ENCODE data around the gene RHBDL3.

RHBDL3 gene

GRCh38 chr17:32323811-32324491 is 58.3 kb downstream of the RHBDL3 start:
- Histone ChIP-seq H3K27me3 (ENCODE audit: control insufficient read depth, insufficient read depth, low read length) (no peaks in the 10 kb centered on the region), H3K9ac (ENCODE audit: low read length) (no peak overlapping the region), H3K4me1 (ENCODE audit: control insufficient read depth, insufficient read depth, low read length) (peaks cover 19% of the 10 kb centered on the region), H3K36me3 (ENCODE audit: control insufficient read depth, insufficient read depth, low read length) (no peaks in the 10 kb centered on the region), H3K27ac (ENCODE audit: low read depth, low read length) (no peak overlapping the region), H3K4me3 (ENCODE audit: low read depth, low read length) (no peak overlapping the region), H3K9me3 (ENCODE audit: control insufficient read depth, insufficient read depth, low read depth, low read length) (no peaks in the 10 kb centered on the region)

- Histone ChIP-seq H3K4me3 (ENCODE audit: low read depth, low read length) (no peak overlapping the region), H3K36me3 (ENCODE audit: control insufficient read depth, insufficient read depth, low read length) (peaks cover 4% of the 10 kb centered on the region), H3K27ac (ENCODE audit: low read depth, low read length) (no peak overlapping the region), H3K9me3 (ENCODE audit: control insufficient read depth, insufficient read depth, low read depth, low read length) (no peaks in the 10 kb centered on the region), H3K4me1 (ENCODE audit: control insufficient read depth, insufficient read depth, low read length) (peaks cover 16% of the 10 kb centered on the region), H3K27me3 (ENCODE audit: control insufficient read depth, insufficient read depth, low read length) (no peaks in the 10 kb centered on the region), H3K9ac (ENCODE audit: low read length) (no peak overlapping the region)
Observed at GRCh38 chr17:32327911-32328310, 62.3 kb downstream of the RHBDL3 start.

- Histone ChIP-seq H3K9ac (ENCODE audit: low read length) (no peak overlapping the region), H3K4me3 (ENCODE audit: low read depth, low read length) (no peak overlapping the region), H3K36me3 (ENCODE audit: control insufficient read depth, insufficient read depth, low read length) (peaks cover 26% of the 10 kb centered on the region), H3K27me3 (ENCODE audit: control insufficient read depth, insufficient read depth, low read length) (no peaks in the 10 kb centered on the region), H3K4me1 (ENCODE audit: control insufficient read depth, insufficient read depth, low read length) (no peaks in the 10 kb centered on the region), H3K27ac (ENCODE audit: low read depth, low read length) (no peak overlapping the region), H3K9me3 (ENCODE audit: control insufficient read depth, insufficient read depth, low read depth, low read length) (no peaks in the 10 kb centered on the region)
Observed at GRCh38 chr17:32330147-32330546, 64.5 kb downstream of the RHBDL3 start.

GRCh38 chr17:32331243-32332040 is 65.8 kb downstream of the RHBDL3 start:
- Histone ChIP-seq H3K27me3 (ENCODE audit: control insufficient read depth, insufficient read depth, low read length) (no peaks in the 10 kb centered on the region), H3K36me3 (ENCODE audit: control insufficient read depth, insufficient read depth, low read length) (peaks cover 38% of the 10 kb centered on the region), H3K9ac (ENCODE audit: low read length) (no peak overlapping the region), H3K9me3 (ENCODE audit: control insufficient read depth, insufficient read depth, low read depth, low read length) (no peaks in the 10 kb centered on the region), H3K4me3 (ENCODE audit: low read depth, low read length) (no peak overlapping the region), H3K4me1 (ENCODE audit: control insufficient read depth, insufficient read depth, low read length) (no peaks in the 10 kb centered on the region), H3K27ac (ENCODE audit: low read depth, low read length) (no peak overlapping the region)

- no peaks in the 10 kb centered on the region for H3K4me1 ChIP-seq (ENCODE audit: control insufficient read depth, insufficient read depth, low read length)
- no peak overlapping the region for H3K4me3 ChIP-seq (ENCODE audit: low read depth, low read length)
- peaks cover 55% of the 10 kb centered on the region for H3K36me3 ChIP-seq (ENCODE audit: control insufficient read depth, insufficient read depth, low read length)
- H3K27ac ChIP-seq (ENCODE audit: low read depth, low read length), result no peak overlapping the region
- H3K27me3 ChIP-seq (ENCODE audit: control insufficient read depth, insufficient read depth, low read length), result no peaks in the 10 kb centered on the region
- H3K9ac ChIP-seq (ENCODE audit: low read length), result no peak overlapping the region
- H3K9me3 ChIP-seq (ENCODE audit: control insufficient read depth, insufficient read depth, low read depth, low read length), result no peaks in the 10 kb centered on the region
Observed at GRCh38 chr17:32333187-32333586, 67.6 kb downstream of the RHBDL3 start.

- Histone ChIP-seq H3K9me3 (ENCODE audit: control insufficient read depth, insufficient read depth, low read depth, low read length) (no peaks in the 10 kb centered on the region), H3K4me1 (ENCODE audit: control insufficient read depth, insufficient read depth, low read length) (no peaks in the 10 kb centered on the region), H3K36me3 (ENCODE audit: control insufficient read depth, insufficient read depth, low read length) (peaks cover 71% of the 10 kb centered on the region), H3K27me3 (ENCODE audit: control insufficient read depth, insufficient read depth, low read length) (no peaks in the 10 kb centered on the region), H3K27ac (ENCODE audit: low read depth, low read length) (no peak overlapping the region), H3K4me3 (ENCODE audit: low read depth, low read length) (no peak overlapping the region), H3K9ac (ENCODE audit: low read length) (no peak overlapping the region)
Observed at GRCh38 chr17:32335046-32335445, 69.4 kb downstream of the RHBDL3 start.

- H3K4me3 ChIP-seq (ENCODE audit: low read depth, low read length), result no peak overlapping the region
- no peaks in the 10 kb centered on the region for H3K27me3 ChIP-seq (ENCODE audit: control insufficient read depth, insufficient read depth, low read length)
- H3K9ac ChIP-seq (ENCODE audit: low read length), result no peak overlapping the region
- no peaks in the 10 kb centered on the region for H3K9me3 ChIP-seq (ENCODE audit: control insufficient read depth, insufficient read depth, low read depth, low read length)
- peaks cover 71% of the 10 kb centered on the region for H3K36me3 ChIP-seq (ENCODE audit: control insufficient read depth, insufficient read depth, low read length)
- no peak overlapping the region for H3K27ac ChIP-seq (ENCODE audit: low read depth, low read length)
- no peaks in the 10 kb centered on the region for H3K4me1 ChIP-seq (ENCODE audit: control insufficient read depth, insufficient read depth, low read length)
Observed at GRCh38 chr17:32335687-32336086, 70.1 kb downstream of the RHBDL3 start.

- Histone ChIP-seq H3K9me3 (ENCODE audit: control insufficient read depth, insufficient read depth, low read depth, low read length) (no peaks in the 10 kb centered on the region), H3K9ac (ENCODE audit: low read length) (peak overlapping the region; percentile 86), H3K27ac (ENCODE audit: low read depth, low read length) (no peak overlapping the region), H3K4me3 (ENCODE audit: low read depth, low read length) (peak overlapping the region; percentile 87), H3K36me3 (ENCODE audit: control insufficient read depth, insufficient read depth, low read length) (peaks cover 35% of the 10 kb centered on the region), H3K27me3 (ENCODE audit: control insufficient read depth, insufficient read depth, low read length) (no peaks in the 10 kb centered on the region), H3K4me1 (ENCODE audit: control insufficient read depth, insufficient read depth, low read length) (peaks cover 5% of the 10 kb centered on the region)
Observed at GRCh38 chr17:32341141-32341856, 75.7 kb downstream of the RHBDL3 start.

GRCh38 chr17:32341857-32342602 is 76.4 kb downstream of the RHBDL3 start, which contains the start of gene C17orf75:
Gene C17orf75 (minus strand): TSS chr17:32342173. CDS start chr17:32342139, 34 bp downstream.
- no peaks in the 10 kb centered on the region for H3K27me3 ChIP-seq (ENCODE audit: control insufficient read depth, insufficient read depth, low read length)
- peaks cover 5% of the 10 kb centered on the region for H3K4me1 ChIP-seq (ENCODE audit: control insufficient read depth, insufficient read depth, low read length)
- H3K4me3 ChIP-seq (ENCODE audit: low read depth, low read length), result peak within 1 kb of the TSS; percentile 87
- H3K36me3 ChIP-seq (ENCODE audit: control insufficient read depth, insufficient read depth, low read length), result peaks cover 27% of the 10 kb centered on the region
- H3K9me3 ChIP-seq (ENCODE audit: control insufficient read depth, insufficient read depth, low read depth, low read length), result no peaks in the 10 kb centered on the region
- no peak within 1 kb of the TSS for H3K27ac ChIP-seq (ENCODE audit: low read depth, low read length)
- peak within 1 kb of the TSS; percentile 86 for H3K9ac ChIP-seq (ENCODE audit: low read length)

GRCh38 chr17:32342603-32343325 is 77.1 kb downstream of the RHBDL3 start:
- Histone ChIP-seq H3K27ac (ENCODE audit: low read depth, low read length) (no peak overlapping the region), H3K9me3 (ENCODE audit: control insufficient read depth, insufficient read depth, low read depth, low read length) (no peaks in the 10 kb centered on the region), H3K9ac (ENCODE audit: low read length) (no peak overlapping the region), H3K4me1 (ENCODE audit: control insufficient read depth, insufficient read depth, low read length) (peaks cover 5% of the 10 kb centered on the region), H3K36me3 (ENCODE audit: control insufficient read depth, insufficient read depth, low read length) (peaks cover 20% of the 10 kb centered on the region), H3K4me3 (ENCODE audit: low read depth, low read length) (peak overlapping the region; percentile 87), H3K27me3 (ENCODE audit: control insufficient read depth, insufficient read depth, low read length) (no peaks in the 10 kb centered on the region)
